BE2C (cell line): ENCODE measurements around the gene NUBPL.

ENCODE experiments used
- DNase-seq: peaks from one replicate; pipeline ENCODE4 v3.0.0-alpha.2; 2020
- H3K27me3 ChIP-seq: fragments of 250-450 bp; sonication (Bioruptor Pico); 2 replicates; pipeline ENCODE4 v1.5.1; 2020; ENCODE audit warnings: mild to moderate bottlenecking
- H3K36me3 ChIP-seq: fragments of 250-450 bp; sonication (Bioruptor Pico); 2 replicates; pipeline ENCODE4 v1.5.1; 2020; ENCODE audit warnings: mild to moderate bottlenecking
- H3K4me1 ChIP-seq: fragments of 250-450 bp; sonication (Bioruptor Pico); 2 replicates; pipeline ENCODE4 v1.5.1; 2020
- H3K4me3 ChIP-seq: 2 replicates; pipeline ENCODE4 v1.5.1; 2011; ENCODE audit warnings: low read depth, low read length
- H3K9me3 ChIP-seq: fragments of 250-450 bp; sonication (Bioruptor Pico); 2 replicates; pipeline ENCODE4 v1.5.1; 2020
- TF ChIP-seq, protein P1 (sequence below): IDR thresholded peaks from 2 replicates; pipeline ENCODE4 v1.5.1; 2012; ENCODE audit warnings: mild to moderate bottlenecking, low read depth, low read length

NUBPL gene

GRCh38 chr14:31550589-31550988 is 10.6 kb upstream of the NUBPL start:
- Histone ChIP-seq H3K4me3 (no peak overlapping the region), H3K36me3 (no peaks in the 10 kb centered on the region), H3K4me1 (no peaks in the 10 kb centered on the region), H3K27me3 (peaks cover 20% of the 10 kb centered on the region), H3K9me3 (no peaks in the 10 kb centered on the region)
- no peak for DNase-seq
- TF ChIP-seq, protein P1, sequence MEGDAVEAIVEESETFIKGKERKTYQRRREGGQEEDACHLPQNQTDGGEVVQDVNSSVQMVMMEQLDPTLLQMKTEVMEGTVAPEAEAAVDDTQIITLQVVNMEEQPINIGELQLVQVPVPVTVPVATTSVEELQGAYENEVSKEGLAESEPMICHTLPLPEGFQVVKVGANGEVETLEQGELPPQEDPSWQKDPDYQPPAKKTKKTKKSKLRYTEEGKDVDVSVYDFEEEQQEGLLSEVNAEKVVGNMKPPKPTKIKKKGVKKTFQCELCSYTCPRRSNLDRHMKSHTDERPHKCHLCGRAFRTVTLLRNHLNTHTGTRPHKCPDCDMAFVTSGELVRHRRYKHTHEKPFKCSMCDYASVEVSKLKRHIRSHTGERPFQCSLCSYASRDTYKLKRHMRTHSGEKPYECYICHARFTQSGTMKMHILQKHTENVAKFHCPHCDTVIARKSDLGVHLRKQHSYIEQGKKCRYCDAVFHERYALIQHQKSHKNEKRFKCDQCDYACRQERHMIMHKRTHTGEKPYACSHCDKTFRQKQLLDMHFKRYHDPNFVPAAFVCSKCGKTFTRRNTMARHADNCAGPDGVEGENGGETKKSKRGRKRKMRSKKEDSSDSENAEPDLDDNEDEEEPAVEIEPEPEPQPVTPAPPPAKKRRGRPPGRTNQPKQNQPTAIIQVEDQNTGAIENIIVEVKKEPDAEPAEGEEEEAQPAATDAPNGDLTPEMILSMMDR: no peak

DNA sequence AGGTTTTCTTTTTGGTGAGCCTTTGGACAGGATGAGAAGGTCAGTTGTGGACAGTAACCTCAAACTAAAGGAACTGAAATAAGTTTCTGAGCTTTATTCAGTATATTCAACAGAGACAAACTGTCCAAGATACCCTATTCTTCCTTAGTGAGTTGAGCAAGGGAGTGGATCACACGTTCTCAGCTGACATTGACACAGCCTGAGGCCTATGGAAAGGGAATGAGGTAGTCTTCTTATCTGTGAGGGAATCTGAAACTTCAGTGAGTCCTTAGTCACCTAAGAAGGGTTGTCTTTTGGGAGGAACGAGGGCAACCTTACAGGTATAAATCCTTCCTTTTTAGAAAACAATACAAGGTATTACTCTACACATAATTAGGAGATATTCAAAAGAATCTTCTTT is 5.0 kb upstream of the NUBPL start:
- TF ChIP-seq, protein P1: no peak
- Histone ChIP-seq H3K4me1 (no peaks in the 10 kb centered on the region), H3K4me3 (no peak overlapping the region), H3K27me3 (peaks cover 5% of the 10 kb centered on the region), H3K9me3 (no peaks in the 10 kb centered on the region), H3K36me3 (no peaks in the 10 kb centered on the region)
- no peak for DNase-seq

GRCh38 chr14:31559939-31560338 is 1.3 kb upstream of the NUBPL start:
- no peaks in the 10 kb centered on the region for H3K4me1 ChIP-seq
- no peak overlapping the region for H3K4me3 ChIP-seq
- no peaks in the 10 kb centered on the region for H3K36me3 ChIP-seq
- peaks cover 3% of the 10 kb centered on the region; the same call in 1 of the 2 replicates for H3K27me3 ChIP-seq
- TF ChIP-seq, protein P1: no peak
- DNase-seq: no peak
- no peaks in the 10 kb centered on the region for H3K9me3 ChIP-seq

- no peak for DNase-seq
- H3K36me3 ChIP-seq: no peaks in the 10 kb centered on the region
- H3K4me3 ChIP-seq: peak overlapping the region; percentile 96
- H3K9me3 ChIP-seq: no peaks in the 10 kb centered on the region
- peaks cover 3% of the 10 kb centered on the region; the same call in 1 of the 2 replicates for H3K27me3 ChIP-seq
- H3K4me1 ChIP-seq: no peaks in the 10 kb centered on the region
- TF ChIP-seq, protein P1: no peak
Observed at GRCh38 chr14:31560759-31561154, 447 bp upstream of the NUBPL start.

DNA sequence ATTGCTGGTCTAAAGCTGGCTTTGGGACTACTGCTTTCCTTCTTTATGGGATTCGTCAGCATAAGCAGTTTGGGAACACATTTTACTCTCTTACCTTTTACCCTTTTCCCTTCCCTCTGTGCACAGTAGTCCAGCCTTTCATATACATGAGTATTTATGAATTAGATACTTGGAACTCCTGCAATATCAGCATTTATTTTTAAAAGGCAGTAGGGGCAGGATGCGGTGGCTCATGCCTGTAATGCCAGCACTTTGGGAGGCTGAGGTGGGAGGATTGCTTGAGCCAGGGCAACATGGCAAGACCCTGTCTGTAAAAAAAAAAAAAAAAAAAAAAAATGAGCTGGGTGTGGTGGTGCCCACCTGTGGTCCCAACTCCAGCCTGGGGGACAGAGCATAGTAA is 3.0 kb downstream of the NUBPL start:
- no peak overlapping the region for H3K4me3 ChIP-seq
- no peaks in the 10 kb centered on the region for H3K9me3 ChIP-seq
- H3K27me3 ChIP-seq: no peaks in the 10 kb centered on the region
- TF ChIP-seq, protein P1: no peak
- H3K36me3 ChIP-seq: no peaks in the 10 kb centered on the region
- no peaks in the 10 kb centered on the region for H3K4me1 ChIP-seq
- DNase-seq: no peak

DNA sequence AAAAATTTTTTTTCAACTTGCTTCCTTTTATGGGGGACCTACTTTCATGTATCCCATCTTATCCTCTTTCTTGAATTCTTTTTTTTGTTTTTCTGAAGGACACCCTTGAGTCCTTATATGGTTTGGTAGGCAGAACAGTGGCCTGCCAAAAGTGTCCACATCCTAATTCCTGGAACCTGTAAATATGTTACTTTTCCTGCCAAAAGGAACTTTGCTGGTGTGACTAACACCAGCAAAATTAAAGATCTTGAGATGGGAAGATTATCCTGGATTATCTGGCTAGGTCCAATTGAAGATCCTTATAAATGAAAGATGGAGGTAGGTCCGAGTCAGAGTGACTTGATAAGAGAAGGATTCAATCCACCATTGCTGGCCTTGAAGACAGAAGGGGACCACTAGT is 5.3 kb downstream of the NUBPL start:
- Histone ChIP-seq H3K36me3 (no peaks in the 10 kb centered on the region), H3K4me1 (no peaks in the 10 kb centered on the region), H3K27me3 (no peaks in the 10 kb centered on the region), H3K9me3 (no peaks in the 10 kb centered on the region), H3K4me3 (no peak overlapping the region)
- DNase-seq: no peak
- TF ChIP-seq, protein P1: no peak
